Mesenchymal stem cell (in vitro differentiated cells and primary cell): ENCODE results near the gene HHIPL1.

Experiments used
- DNase-seq: peaks from one replicate; pipeline ENCODE4 v3.0.0-alpha.2; 2013
- H2AFZ ChIP-seq: one replicate; pipeline ENCODE4 v1.6.1; 2013; ENCODE audit warnings: low read depth, mild to moderate bottlenecking, control low read depth, inconsistent platforms, low read length, moderate library complexity
- H2AK5ac ChIP-seq: 2 replicates; pipeline ENCODE4 v1.6.1; 2013; ENCODE audit warnings: low read length, moderate library complexity, mild to moderate bottlenecking, inconsistent platforms; ENCODE audit not compliant: severe bottlenecking
- H2BK120ac ChIP-seq: one replicate; pipeline ENCODE4 v1.6.1; 2013; ENCODE audit warnings: low read depth, mild to moderate bottlenecking, inconsistent platforms, low read length, moderate library complexity
- H2BK12ac ChIP-seq, 2 experiments: one replicate each; pipeline ENCODE4 v1.6.1; 2013; ENCODE audit warnings: inconsistent platforms in 2 of 2, low read length in 2 of 2, mild to moderate bottlenecking in 2 of 2, moderate library complexity in 2 of 2, control low read depth in 1 of 2
- H2BK15ac ChIP-seq: one replicate; pipeline ENCODE4 v1.6.1; 2013; ENCODE audit warnings: mild to moderate bottlenecking, low read depth, inconsistent platforms; ENCODE audit not compliant: poor library complexity, severe bottlenecking
- H2BK5ac ChIP-seq: 2 replicates; pipeline ENCODE4 v1.6.1; 2013; ENCODE audit warnings: low read depth, mild to moderate bottlenecking, low read length, control low read depth, inconsistent platforms; ENCODE audit not compliant: poor library complexity, severe bottlenecking
- H3K14ac ChIP-seq, 2 experiments: one replicate each; pipeline ENCODE4 v1.6.1; 2013; ENCODE audit warnings: inconsistent platforms in 2 of 2, low read length in 2 of 2, control low read depth in 1 of 2, mild to moderate bottlenecking in 1 of 2, moderate library complexity in 1 of 2
- H3K18ac ChIP-seq, 2 experiments: one replicate each; pipeline ENCODE4 v1.6.1; 2013; ENCODE audit warnings: inconsistent platforms in 2 of 2, low read length in 2 of 2, control low read depth in 1 of 2, low read depth in 1 of 2, mild to moderate bottlenecking in 1 of 2
- H3K23ac ChIP-seq, 2 experiments: one replicate each; pipeline ENCODE4 v1.6.1; 2013; ENCODE audit warnings: inconsistent platforms in 2 of 2, low read length in 2 of 2, mild to moderate bottlenecking in 2 of 2, moderate library complexity in 2 of 2, control low read depth in 1 of 2
- H3K27ac ChIP-seq: 2 replicates; pipeline ENCODE4 v1.5.1; 2013; ENCODE audit warnings: mild to moderate bottlenecking, moderate library complexity, low read length, control low read depth, inconsistent platforms; ENCODE audit not compliant: poor library complexity, severe bottlenecking
- H3K27me3 ChIP-seq, 2 experiments: 2 replicates each; pipeline versions ENCODE4 v1.6.1 to v1.7.0; 2013; ENCODE audit warnings: low read length in 2 of 2, mild to moderate bottlenecking in 2 of 2, moderate library complexity in 2 of 2, control low read depth in 1 of 2, inconsistent platforms in 1 of 2; ENCODE audit not compliant: control insufficient read depth in 1 of 2, insufficient read depth in 1 of 2
- H3K36me3 ChIP-seq, 2 experiments: 2 replicates each; pipeline versions ENCODE4 v1.6.1 to v1.7.0; 2013; ENCODE audit warnings: low read length in 2 of 2, control low read depth in 1 of 2, inconsistent platforms in 1 of 2, low read depth in 1 of 2, mild to moderate bottlenecking in 1 of 2; ENCODE audit not compliant: insufficient read depth in 2 of 2, control insufficient read depth in 1 of 2
- H3K4ac ChIP-seq, 2 experiments: one replicate each; pipeline ENCODE4 v1.6.1; 2013; ENCODE audit warnings: inconsistent platforms in 2 of 2, low read length in 2 of 2, mild to moderate bottlenecking in 2 of 2, moderate library complexity in 2 of 2, control low read depth in 1 of 2, low read depth in 1 of 2
- H3K4me1 ChIP-seq: 2 replicates; pipeline ENCODE4 v1.6.1; 2013; ENCODE audit warnings: low read depth, low read length, control low read depth; ENCODE audit not compliant: control insufficient read depth, insufficient read depth
- H3K4me2 ChIP-seq: 2 replicates; pipeline ENCODE4 v1.6.1; 2013; ENCODE audit warnings: low read length, mild to moderate bottlenecking, inconsistent platforms; ENCODE audit not compliant: poor library complexity, severe bottlenecking
- H3K4me3 ChIP-seq, 2 experiments: 2 replicates each; pipeline versions ENCODE4 v1.5.1 to v1.7.0; 2013; ENCODE audit warnings: low read length in 2 of 2, mild to moderate bottlenecking in 2 of 2, control low read depth in 1 of 2, low read depth in 1 of 2; ENCODE audit not compliant: insufficient read depth in 1 of 2
- H3K79me1 ChIP-seq: replicated peaks from 2 replicates; pipeline ENCODE4 v1.6.1; 2013; ENCODE audit warnings: mild to moderate bottlenecking, control low read depth, low read length, inconsistent platforms; ENCODE audit not compliant: poor library complexity, severe bottlenecking
- H3K9ac ChIP-seq: 2 replicates; pipeline ENCODE4 v1.7.0; 2013; ENCODE audit warnings: mild to moderate bottlenecking, low read length, moderate library complexity
- H3K9me3 ChIP-seq: 2 replicates; pipeline ENCODE4 v1.7.0; 2013; ENCODE audit warnings: mild to moderate bottlenecking, low read length; ENCODE audit not compliant: control insufficient read depth
- H4K8ac ChIP-seq: one replicate; pipeline ENCODE4 v1.6.1; 2013; ENCODE audit warnings: inconsistent platforms, mild to moderate bottlenecking, low read length, moderate library complexity
- H4K91ac ChIP-seq: one replicate; pipeline ENCODE4 v1.6.1; 2013; ENCODE audit warnings: mild to moderate bottlenecking, low read length, inconsistent platforms
- WGBS: methylation state at CpG from one replicate; pipeline ENCODE4 v1.1.7; 2013; ENCODE audit warnings: mixed read lengths; 5-methylcytosine and 5-hydroxymethylcytosine counted together

HHIPL1 gene

GRCh38 chr14:99698642-99699041, 53.7 kb downstream of the HHIPL1 start:
- Histone ChIP-seq H3K4me2 (no peak overlapping the region), H2AFZ (no peak overlapping the region), H3K79me1 (no peaks in the 10 kb centered on the region), H3K36me3 (no peaks in the 10 kb centered on the region), H2BK12ac (no peak overlapping the region), H2BK5ac (no peak overlapping the region), H3K9me3 (peaks cover 11% of the 10 kb centered on the region), H2BK15ac (no peak overlapping the region), H3K27me3 (peaks cover 7 to 22% of the 10 kb centered on the region in 2 experiments), H2AK5ac (no peak overlapping the region), H3K14ac (no peak overlapping the region), H3K4ac (no peak overlapping the region), H3K23ac (no peak overlapping the region), H3K4me3 (no peak overlapping the region), H3K4me1 (no peaks in the 10 kb centered on the region), H4K8ac (no peak overlapping the region), H3K27ac (no peak overlapping the region), H2BK120ac (no peak overlapping the region), H3K18ac (no peak overlapping the region), H4K91ac (no peak overlapping the region), H3K9ac (no peak overlapping the region)
- 71% methylated on average over 5 of the region's 5 CpGs for WGBS
- no peak for DNase-seq

GRCh38 chr14:99699085-99699760, 54.3 kb downstream of the HHIPL1 start:
- no peaks in the 10 kb centered on the region for H3K79me1 ChIP-seq
- no peak overlapping the region for H2BK12ac ChIP-seq
- H2AFZ ChIP-seq, result no peak overlapping the region
- H4K91ac ChIP-seq, result no peak overlapping the region
- no peak for DNase-seq
- H2BK15ac ChIP-seq, result no peak overlapping the region
- H3K4me1 ChIP-seq, result no peaks in the 10 kb centered on the region
- no peak overlapping the region for H3K27ac ChIP-seq
- no peak overlapping the region for H3K4me3 ChIP-seq
- H4K8ac ChIP-seq, result no peak overlapping the region
- no peak overlapping the region for H3K18ac ChIP-seq
- no peak overlapping the region for H2AK5ac ChIP-seq
- H2BK5ac ChIP-seq, result no peak overlapping the region
- peaks cover 13% of the 10 kb centered on the region for H3K9me3 ChIP-seq
- H3K14ac ChIP-seq, result no peak overlapping the region
- no peak overlapping the region for H2BK120ac ChIP-seq
- no peak overlapping the region for H3K4me2 ChIP-seq
- no peak overlapping the region for H3K23ac ChIP-seq
- peaks cover 7 to 22% of the 10 kb centered on the region in 2 experiments for H3K27me3 ChIP-seq
- H3K9ac ChIP-seq, result no peak overlapping the region
- no peaks in the 10 kb centered on the region for H3K36me3 ChIP-seq
- WGBS, result 93% methylated on average over 12 of the region's 12 CpGs
- H3K4ac ChIP-seq, result no peak overlapping the region

GRCh38 chr14:99699861-99700260, 54.9 kb downstream of the HHIPL1 start:
- H3K23ac ChIP-seq, result no peak overlapping the region
- no peak overlapping the region for H3K4ac ChIP-seq
- peaks cover 7 to 22% of the 10 kb centered on the region in 2 experiments for H3K27me3 ChIP-seq
- DNase-seq, result no peak
- no peak overlapping the region for H3K27ac ChIP-seq
- no peak overlapping the region for H4K8ac ChIP-seq
- no peak overlapping the region for H4K91ac ChIP-seq
- peaks cover 13% of the 10 kb centered on the region for H3K9me3 ChIP-seq
- H2BK12ac ChIP-seq, result no peak overlapping the region
- no peak overlapping the region for H2BK5ac ChIP-seq
- H2AK5ac ChIP-seq, result no peak overlapping the region
- H2BK120ac ChIP-seq, result no peak overlapping the region
- 95% methylated on average over 16 of the region's 16 CpGs for WGBS
- H3K18ac ChIP-seq, result no peak overlapping the region
- peak overlapping the region in 1 of 2 experiments; percentile 29 for H3K14ac ChIP-seq
- no peak overlapping the region for H3K4me2 ChIP-seq
- H2BK15ac ChIP-seq, result no peak overlapping the region
- H3K9ac ChIP-seq, result no peak overlapping the region
- H3K4me3 ChIP-seq, result no peak overlapping the region
- H2AFZ ChIP-seq, result no peak overlapping the region
- H3K4me1 ChIP-seq, result no peaks in the 10 kb centered on the region
- H3K36me3 ChIP-seq, result no peaks in the 10 kb centered on the region
- H3K79me1 ChIP-seq, result no peaks in the 10 kb centered on the region

- Histone ChIP-seq H3K14ac (no peak overlapping the region), H3K27me3 (peaks cover 7 to 22% of the 10 kb centered on the region in 2 experiments), H4K8ac (no peak overlapping the region), H2BK15ac (no peak overlapping the region), H3K4me1 (no peaks in the 10 kb centered on the region), H3K4me3 (no peak overlapping the region), H3K27ac (no peak overlapping the region), H2AFZ (no peak overlapping the region), H3K4me2 (no peak overlapping the region), H3K36me3 (no peaks in the 10 kb centered on the region), H2BK5ac (no peak overlapping the region), H2BK120ac (no peak overlapping the region), H3K79me1 (no peaks in the 10 kb centered on the region), H4K91ac (no peak overlapping the region), H3K9me3 (peaks cover 13% of the 10 kb centered on the region), H3K18ac (no peak overlapping the region), H3K23ac (no peak overlapping the region), H2BK12ac (no peak overlapping the region), H2AK5ac (no peak overlapping the region), H3K4ac (no peak overlapping the region), H3K9ac (no peak overlapping the region)
- WGBS, result 95% methylated on average over 5 of the region's 6 CpGs
- no peak for DNase-seq
These were observed 55.5 kb downstream of the HHIPL1 start for GRCh38 chr14:99700379-99700778.
